Activated gamma-delta T cell treated with anti-CD3 and anti-CD28 coated beads, Interleukin-2, amount 50 U/mL, for 16 hours (primary cell): Measurements from ENCODE around the gene ARHGAP6.
"Not testable (repeated sequence)": the region's sequence is repeated elsewhere in the genome, so short reads cannot be mapped to it uniquely, and the experiment has no call there.

Source experiments
- DNase-seq: peaks from one replicate; pipeline ENCODE4 v3.0.0-alpha.2; 2020; ENCODE audit warnings: low read depth

The ARHGAP6 gene

GRCh38 chrX:11579636-11580600 lies 85.8 kb downstream of the ARHGAP6 start:
- DNase-seq: no peak

- DNase-seq: not testable (repeated sequence)
Measured at GRCh38 chrX:11578301-11578700, 87.4 kb downstream of the ARHGAP6 start.

- DNase-seq: no peak
Measured at GRCh38 chrX:11577603-11578002, 88.1 kb downstream of the ARHGAP6 start.

- DNase-seq: no peak
Measured at GRCh38 chrX:11575332-11575731, 90.4 kb downstream of the ARHGAP6 start.

- no peak for DNase-seq
Measured at GRCh38 chrX:11567528-11568220, 98.0 kb downstream of the ARHGAP6 start.

- no peak for DNase-seq
Measured at GRCh38 chrX:11566789-11567188, 98.9 kb downstream of the ARHGAP6 start.

- no peak for DNase-seq
Measured at GRCh38 chrX:11566173-11566572, 99.5 kb downstream of the ARHGAP6 start.

GRCh38 chrX:11564546-11564945 lies 101.2 kb downstream of the ARHGAP6 start:
- no peak for DNase-seq

- DNase-seq: no peak
Measured at GRCh38 chrX:11562570-11562969, 103.2 kb downstream of the ARHGAP6 start.

GRCh38 chrX:11558972-11559371 lies 106.7 kb downstream of the ARHGAP6 start:
- peak; percentile 5 for DNase-seq

GRCh38 chrX:11557120-11557519 lies 108.6 kb downstream of the ARHGAP6 start:
- no peak for DNase-seq

- no peak for DNase-seq
Measured at GRCh38 chrX:11555759-11556158, 110.0 kb downstream of the ARHGAP6 start.

GRCh38 chrX:11553594-11553993 lies 112.1 kb downstream of the ARHGAP6 start:
- no peak for DNase-seq

GRCh38 chrX:11551151-11551550 lies 114.6 kb downstream of the ARHGAP6 start:
- no peak for DNase-seq

GRCh38 chrX:11546917-11547316 lies 118.8 kb downstream of the ARHGAP6 start:
- DNase-seq: no peak

- no peak for DNase-seq
Measured at GRCh38 chrX:11543249-11543648, 122.5 kb downstream of the ARHGAP6 start.

- no peak for DNase-seq
Measured at GRCh38 chrX:11541510-11541909, 124.2 kb downstream of the ARHGAP6 start.

GRCh38 chrX:11540532-11541377 lies 125.0 kb downstream of the ARHGAP6 start:
- no peak for DNase-seq

- no peak for DNase-seq
Measured at GRCh38 chrX:11537141-11537540, 128.6 kb downstream of the ARHGAP6 start.

GRCh38 chrX:11535156-11535919 lies 130.4 kb downstream of the ARHGAP6 start:
- no peak for DNase-seq

- DNase-seq: no peak
Measured at GRCh38 chrX:11533199-11533651, 132.5 kb downstream of the ARHGAP6 start.
